WTC11 (cell line): ENCODE data around the gene TREX2. TPM values are rescaled to one million over a fixed set of nuclear protein-coding genes. Genes with fewer than 3 reads are reported as not detected.

Experiments
- ATAC-seq: fragments of 200-7000 bp; cut with Tn5 transposase; 2 replicates; pipeline ENCODE4 v1.10.0; 2021; ENCODE audit warnings: mild to moderate bottlenecking, moderate library complexity
- CTCF ChIA-PET: fragments of 300-600 bp; sonication (Branson Sonifier 250); formaldehyde crosslinking; loops from one replicate; lab custom pipeline; 2021; ENCODE audit warnings: antibody characterized with exemption; lab: Charles Lee
- POLR2A ChIA-PET: fragments of 350-600 bp; sonication (Branson Sonifier 250); formaldehyde crosslinking; loops from one replicate; lab custom pipeline; 2021; ENCODE audit warnings: antibody characterized with exemption; lab: Charles Lee
- DNase-seq: peaks from one replicate; pipeline ENCODE4 v3.0.0; 2021; ENCODE audit warnings: low spot score
- H3K27ac Mint-ChIP-seq: 2 replicates; pipeline ENCODE4 v1.8.0; 2021; ENCODE audit warnings: mixed read lengths
- H3K27me3 Mint-ChIP-seq: 2 replicates; pipeline ENCODE4 v1.8.0; 2021; ENCODE audit warnings: low read depth, mild to moderate bottlenecking, moderate library complexity, mixed read lengths
- H3K36me3 Mint-ChIP-seq: 2 replicates; pipeline ENCODE4 v1.8.0; 2021; ENCODE audit warnings: mixed read lengths
- H3K4me1 Mint-ChIP-seq: 2 replicates; pipeline ENCODE4 v1.8.0; 2022; ENCODE audit warnings: mixed read lengths
- H3K4me3 Mint-ChIP-seq: 2 replicates; pipeline ENCODE4 v1.8.0; 2021; ENCODE audit warnings: mild to moderate bottlenecking, moderate library complexity, mixed read lengths
- H3K9me3 Mint-ChIP-seq: 2 replicates; pipeline ENCODE4 v1.8.0; 2021; ENCODE audit warnings: mixed read lengths
- CBFB ChIP-seq: sonication (generic); formaldehyde crosslinking; IDR thresholded peaks from 2 replicates; pipeline ENCODE4 v1.8.1; 2022; ENCODE audit warnings: mild to moderate bottlenecking, low read depth, missing genetic modification reagents
- JUN ChIP-seq: sonication (generic); formaldehyde crosslinking; IDR thresholded peaks from 2 replicates; pipeline ENCODE4 v1.8.0; 2023; ENCODE audit warnings: mild to moderate bottlenecking, missing genetic modification reagents
- MLX ChIP-seq: sonication (generic); formaldehyde crosslinking; IDR thresholded peaks from 2 replicates; pipeline ENCODE4 v1.8.1; 2023; ENCODE audit warnings: mild to moderate bottlenecking, missing genetic modification reagents, moderate library complexity
- PRRX2 ChIP-seq: fragments of 250-450 bp; sonication (Bioruptor Pico); IDR thresholded peaks from 2 replicates; pipeline ENCODE4 v1.8.0; 2021; ENCODE audit warnings: mild to moderate bottlenecking
- RELA ChIP-seq: sonication (generic); formaldehyde crosslinking; IDR thresholded peaks from 2 replicates; pipeline ENCODE4 v1.8.1; 2022; ENCODE audit warnings: missing genetic modification reagents, mild to moderate bottlenecking, borderline replicate concordance
- SP1 ChIP-seq: sonication (generic); formaldehyde crosslinking; conservative IDR thresholded peaks from 2 replicates; pipeline ENCODE4 v1.8.1; 2022; ENCODE audit warnings: missing genetic modification reagents
- ZNF121 ChIP-seq: sonication (generic); formaldehyde crosslinking; IDR thresholded peaks from 2 replicates; pipeline ENCODE4 v1.8.0; 2023; ENCODE audit warnings: missing genetic modification reagents
- ZNF138 ChIP-seq: sonication (generic); formaldehyde crosslinking; conservative IDR thresholded peaks from 2 replicates; pipeline ENCODE4 v1.8.1; 2022; ENCODE audit warnings: mild to moderate bottlenecking, moderate library complexity, missing genetic modification reagents
- total RNA-seq: library from RNA; stranded (reverse); gene quantifications from 3 replicates; pipeline ENCODE4 v1.2.3, GENCODE V29; 2021
- TF ChIP-seq, protein P1 (sequence below): fragments of 250-450 bp; sonication (Bioruptor Pico); conservative IDR thresholded peaks from 2 replicates; pipeline ENCODE4 v1.9.0; 2021; ENCODE audit warnings: mild to moderate bottlenecking
- TF ChIP-seq, protein P2 (sequence below): sonication (generic); formaldehyde crosslinking; IDR thresholded peaks from 2 replicates; pipeline ENCODE4 v1.8.0; 2022; ENCODE audit warnings: mild to moderate bottlenecking, missing genetic modification reagents
- TF ChIP-seq, protein P3 (sequence below): sonication (generic); formaldehyde crosslinking; conservative IDR thresholded peaks from 2 replicates; pipeline ENCODE4 v1.8.1; 2023; ENCODE audit warnings: mild to moderate bottlenecking, low read depth, missing genetic modification reagents, moderate library complexity

Gene TREX2
- total RNA-seq, 1 experiment from 2014 or later, result 1.5 TPM

DNA sequence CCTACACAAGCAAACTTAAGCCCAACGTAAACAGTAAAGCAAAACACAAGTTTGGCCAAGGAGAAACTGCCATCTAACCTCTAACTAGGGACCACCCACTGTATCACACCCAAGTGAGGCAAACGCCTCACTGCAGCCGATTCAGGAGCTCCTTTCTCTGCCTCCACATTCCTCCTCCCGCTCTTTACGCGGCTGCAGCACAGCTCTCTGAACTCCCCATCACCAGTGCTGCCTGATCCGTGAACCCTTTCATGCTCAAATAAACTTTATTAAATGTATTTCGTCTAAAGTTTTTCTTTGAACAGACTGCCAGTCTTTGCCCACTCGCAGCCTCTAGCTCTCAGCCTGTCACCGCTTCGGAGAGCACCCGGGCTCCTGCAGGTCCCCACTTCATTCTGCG is 51.2 kb downstream of the TREX2 start:
- DNase-seq (no peak), ATAC-seq (no peak)
- Mint-ChIP-seq H3K27me3 (no peaks in the 10 kb centered on the region), H3K36me3 (no peaks in the 10 kb centered on the region), H3K4me1 (no peaks in the 10 kb centered on the region), H3K4me3 (no peak overlapping the region), H3K9me3 (no peaks in the 10 kb centered on the region), H3K27ac (no peak overlapping the region)
- POLR2A ChIA-PET, result no interaction called here
- CTCF ChIA-PET, result interaction anchor here (0.6 kb wide), 1 partner anchor 66 kb away, joined by 5 read pairs; no protein-coding TSS in a partner anchor
- TF ChIP-seq, protein P1, sequence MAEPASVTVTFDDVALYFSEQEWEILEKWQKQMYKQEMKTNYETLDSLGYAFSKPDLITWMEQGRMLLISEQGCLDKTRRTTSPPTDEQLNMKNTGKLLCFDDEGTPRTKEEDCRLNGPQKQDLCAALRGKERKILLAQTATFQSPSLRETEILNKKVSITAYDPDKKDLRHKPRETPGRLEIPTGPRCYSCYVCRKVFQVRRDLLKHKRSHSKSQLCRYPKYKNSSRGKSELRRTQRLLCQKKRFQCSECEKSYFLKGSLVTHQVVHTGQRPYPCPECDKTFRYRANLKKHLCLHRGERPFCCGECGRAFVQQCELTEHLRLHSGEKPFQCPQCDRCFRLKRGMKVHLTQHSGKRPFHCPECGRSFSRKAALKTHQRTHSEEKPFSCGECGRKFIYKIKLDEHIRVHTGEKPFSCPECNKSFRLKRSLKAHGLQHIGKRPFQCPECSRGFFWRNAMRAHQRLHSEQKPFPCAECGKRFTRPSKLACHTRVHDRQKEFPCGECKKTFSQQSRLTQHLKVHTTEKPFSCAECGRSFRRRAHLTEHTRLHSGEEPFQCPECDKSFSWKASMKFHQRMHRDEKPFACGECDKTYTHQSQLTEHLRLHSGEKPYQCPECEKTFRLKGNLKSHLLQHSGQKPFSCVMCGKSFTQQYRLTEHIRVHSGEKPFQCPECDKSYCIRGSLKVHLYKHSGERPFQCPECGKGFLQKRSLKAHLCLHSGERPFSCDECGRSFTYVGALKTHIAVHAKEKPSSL (CRISPR knock-in tag), result no peak
- no peak for TF ChIP-seq JUN (CRISPR knock-in tag)
- no peak for TF ChIP-seq PRRX2 (CRISPR knock-in tag)
- TF ChIP-seq SP1 (CRISPR knock-in tag), result no peak
- no peak for TF ChIP-seq MLX (CRISPR knock-in tag)
- no peak for TF ChIP-seq RELA
- TF ChIP-seq ZNF121 (CRISPR knock-in tag), result no peak
- TF ChIP-seq, protein P2, sequence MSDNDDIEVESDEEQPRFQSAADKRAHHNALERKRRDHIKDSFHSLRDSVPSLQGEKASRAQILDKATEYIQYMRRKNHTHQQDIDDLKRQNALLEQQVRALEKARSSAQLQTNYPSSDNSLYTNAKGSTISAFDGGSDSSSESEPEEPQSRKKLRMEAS (CRISPR knock-in tag), result no peak
- TF ChIP-seq, protein P3, sequence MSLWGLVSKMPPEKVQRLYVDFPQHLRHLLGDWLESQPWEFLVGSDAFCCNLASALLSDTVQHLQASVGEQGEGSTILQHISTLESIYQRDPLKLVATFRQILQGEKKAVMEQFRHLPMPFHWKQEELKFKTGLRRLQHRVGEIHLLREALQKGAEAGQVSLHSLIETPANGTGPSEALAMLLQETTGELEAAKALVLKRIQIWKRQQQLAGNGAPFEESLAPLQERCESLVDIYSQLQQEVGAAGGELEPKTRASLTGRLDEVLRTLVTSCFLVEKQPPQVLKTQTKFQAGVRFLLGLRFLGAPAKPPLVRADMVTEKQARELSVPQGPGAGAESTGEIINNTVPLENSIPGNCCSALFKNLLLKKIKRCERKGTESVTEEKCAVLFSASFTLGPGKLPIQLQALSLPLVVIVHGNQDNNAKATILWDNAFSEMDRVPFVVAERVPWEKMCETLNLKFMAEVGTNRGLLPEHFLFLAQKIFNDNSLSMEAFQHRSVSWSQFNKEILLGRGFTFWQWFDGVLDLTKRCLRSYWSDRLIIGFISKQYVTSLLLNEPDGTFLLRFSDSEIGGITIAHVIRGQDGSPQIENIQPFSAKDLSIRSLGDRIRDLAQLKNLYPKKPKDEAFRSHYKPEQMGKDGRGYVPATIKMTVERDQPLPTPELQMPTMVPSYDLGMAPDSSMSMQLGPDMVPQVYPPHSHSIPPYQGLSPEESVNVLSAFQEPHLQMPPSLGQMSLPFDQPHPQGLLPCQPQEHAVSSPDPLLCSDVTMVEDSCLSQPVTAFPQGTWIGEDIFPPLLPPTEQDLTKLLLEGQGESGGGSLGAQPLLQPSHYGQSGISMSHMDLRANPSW (CRISPR knock-in tag), result no peak
- no peak for TF ChIP-seq ZNF138 (CRISPR knock-in tag)
- TF ChIP-seq CBFB (CRISPR knock-in tag), result no peak
- TF ChIP-seq, all 79 proteins: peak for 0

Other genes starting within 250 kb of the TREX2 start
- 0.13 to 0.30 TPM (median 0.23 TPM) in 3 replicates for gene PNMA6F, start 124.3 kb downstream of the TREX2 start, total RNA-seq
- gene ZNF275, start 111.9 kb downstream of the TREX2 start, total RNA-seq, result 9.3 to 9.9 TPM (median 9.8 TPM) in 3 replicates
- gene PNMA6E, start 44.7 kb downstream of the TREX2 start, total RNA-seq, result not detected in 3 replicates
- 0.23 to 0.31 TPM (median 0.27 TPM) in 3 replicates for gene ZFP92, start 34.6 kb downstream of the TREX2 start, total RNA-seq
- 46.5 to 52.9 TPM (median 52.2 TPM) in 3 replicates for gene HAUS7, start 24.5 kb upstream of the TREX2 start, total RNA-seq
- gene BGN, start 48.9 kb upstream of the TREX2 start, total RNA-seq, result 1.8 to 3.7 TPM (median 3.2 TPM) in 3 replicates
- 0.28 to 0.32 TPM (median 0.30 TPM) in 3 replicates for gene ATP2B3, start 71.6 kb upstream of the TREX2 start, total RNA-seq
- 15.2 to 17.4 TPM (median 15.4 TPM) in 3 replicates for gene CCNQ, start 153.1 kb upstream of the TREX2 start, total RNA-seq
- 2.5 to 2.8 TPM (median 2.5 TPM) in 3 replicates for gene DUSP9, start 201.1 kb upstream of the TREX2 start, total RNA-seq
- gene PNCK, start 227.8 kb upstream of the TREX2 start, total RNA-seq, result 8.6 to 14.3 TPM (median 12.1 TPM) in 3 replicates
- gene SLC6A8, start 241.9 kb upstream of the TREX2 start, total RNA-seq, result 102 to 112 TPM (median 110 TPM) in 3 replicates